GM12878 (cell line): Measurements from ENCODE around the gene TMEM41A. TPM values are rescaled to one million over a fixed set of nuclear protein-coding genes. Genes with fewer than 3 reads are reported as not detected.

Experiments
- ATAC-seq: fragments of 200-7000 bp; cut with Tn5 transposase; 3 replicates; pipeline ENCODE4 v1.9.1; 2020; ENCODE audit warnings: mild to moderate bottlenecking, moderate library complexity
- BruUV-seq: library from RNA; stranded (reverse); fragments of 400-500 nt; replicated peaks from 2 replicates; lab custom pipeline; 2021; lab: Mats Ljungman, UMichigan
- CTCF ChIA-PET: fragments of 300-600 bp; sonication (Branson Sonifier 250); formaldehyde crosslinking; extraction: SDS; loops from one replicate; lab custom pipeline; 2021; ENCODE audit warnings: inconsistent platforms; lab: Yijun Ruan, JAX
- POLR2A ChIA-PET: fragments of 350-600 bp; formaldehyde crosslinking; extraction: SDS; loops from one replicate; lab custom pipeline; 2021; ENCODE audit warnings: inconsistent platforms; lab: Charles Lee
- RAD21 ChIA-PET: fragments of 300-600 bp; sonication (Branson Sonifier 250); formaldehyde crosslinking; loops from one replicate; lab custom pipeline; 2023; ENCODE audit warnings: antibody characterized with exemption; ENCODE audit not compliant: unreplicated experiment; lab: Charles Lee
- SMC1A ChIA-PET: fragments of 300-600 bp; sonication (Branson Sonifier 250); formaldehyde crosslinking; loops from one replicate; lab custom pipeline; 2023; ENCODE audit not compliant: unreplicated experiment, uncharacterized antibody; lab: Charles Lee
- DNase-seq: peaks from one replicate; pipeline ENCODE4 v3.0.0-alpha.2; 2011; ENCODE audit warnings: low read depth, low spot score
- FAIRE-seq: peaks from 3 replicates; lab custom pipeline; 2011; peaks lifted over from hg19 to GRCh38; lab: Jason Lieb, UNC
- H2AFZ ChIP-seq: 2 replicates; pipeline ENCODE4 v1.6.0; 2011; ENCODE audit warnings: low read depth, low read length, control low read depth; ENCODE audit not compliant: control insufficient read depth
- H3K27ac ChIP-seq: 2 replicates; pipeline ENCODE4 v1.5.1; 2011; ENCODE audit warnings: control low read depth; ENCODE audit not compliant: control insufficient read depth, insufficient read depth
- H3K27me3 ChIP-seq, 2 experiments: replicated peaks in 1 of 2; 2 replicates each; pipeline versions ENCODE4 v1.6.0 to v1.6.1; 2011; ENCODE audit warnings: low read length in 1 of 2; ENCODE audit not compliant: control insufficient read depth in 2 of 2, insufficient read depth in 2 of 2
- H3K36me3 ChIP-seq, 2 experiments: 2 replicates each; pipeline ENCODE4 v1.5.1; 2011; ENCODE audit warnings: low read length in 1 of 2; ENCODE audit not compliant: control insufficient read depth in 2 of 2, insufficient read depth in 2 of 2
- H3K4me1 ChIP-seq: 2 replicates; pipeline ENCODE4 v1.6.1; 2011; ENCODE audit warnings: mild to moderate bottlenecking, low read length, moderate library complexity, mixed read lengths; ENCODE audit not compliant: control insufficient read depth, insufficient read depth
- H3K4me2 ChIP-seq: 2 replicates; pipeline ENCODE4 v1.6.0; 2011; ENCODE audit warnings: control low read depth; ENCODE audit not compliant: control insufficient read depth, insufficient read depth
- H3K4me3 ChIP-seq: fragments of 200-600 bp; sonication (generic); 2 replicates; pipeline ENCODE4 v1.5.1; 2016
- H3K79me2 ChIP-seq: 2 replicates; pipeline ENCODE4 v1.6.0; 2011; ENCODE audit warnings: low read length; ENCODE audit not compliant: control insufficient read depth, insufficient read depth
- H3K9ac ChIP-seq: 2 replicates; pipeline ENCODE4 v1.8.0; 2011; ENCODE audit warnings: low read length, control low read depth, mixed read lengths; ENCODE audit not compliant: control insufficient read depth, insufficient read depth
- H3K9me3 ChIP-seq: replicated peaks from 3 replicates; pipeline ENCODE4 v1.5.1; 2011; ENCODE audit warnings: mild to moderate bottlenecking, low read length; ENCODE audit not compliant: control insufficient read depth, insufficient read depth
- H4K20me1 ChIP-seq: 2 replicates; pipeline ENCODE4 v1.6.0; 2011; ENCODE audit not compliant: control insufficient read depth, insufficient read depth
- BMI1 ChIP-seq: fragments of 450-650 bp; IDR thresholded peaks from 2 replicates; pipeline ENCODE4 v1.6.1; 2016; ENCODE audit warnings: mild to moderate bottlenecking, moderate library complexity, borderline replicate concordance
- E4F1 ChIP-seq: fragments of 450-650 bp; IDR thresholded peaks from 2 replicates; pipeline ENCODE4 v1.6.1; 2018; ENCODE audit warnings: borderline replicate concordance, mild to moderate bottlenecking; ENCODE audit not compliant: partially characterized antibody
- SMARCA5 ChIP-seq: fragments of 450-650 bp; IDR thresholded peaks from 2 replicates; pipeline ENCODE4 v1.6.1; 2017; ENCODE audit warnings: mild to moderate bottlenecking
- SPI1 ChIP-seq: IDR thresholded peaks from 2 replicates; pipeline ENCODE4 v1.6.1; 2011; ENCODE audit warnings: low read depth, mild to moderate bottlenecking, low read length, moderate library complexity, borderline replicate concordance; ENCODE audit not compliant: insufficient read depth
- WGBS: methylation state at CpG from one replicate; pipeline ENCODE4 v1.1.6; 2016; ENCODE audit warnings: low lambda C conversion rate; ENCODE audit not compliant: insufficient replicate concordance, insufficient coverage; ENCODE audit errors: missing lambda C conversion rate; 5-methylcytosine and 5-hydroxymethylcytosine counted together
- in situ Hi-C: fragments of 300-500 bp; cut with MboI; formaldehyde crosslinking; loops from 9 replicates; pipeline ENCODE4 v1.14.3; 2018; ENCODE audit warnings: mixed read lengths
- intact Hi-C: fragments of 100-400 bp; cut with micrococcal nuclease; formaldehyde crosslinking; loops from one replicate; pipeline ENCODE4 v1.14.2; 2022; ENCODE audit not compliant: unreplicated experiment
- polyA plus RNA-seq, 11 experiments: library from polyadenylated mRNA; depleted of rRNA in 4 of 11; unstranded in 6 of 11; stranded (reverse) in 5 of 11; fragments of >200 nt; fragmentation: Nextera tagmentation in 4 of 11; fragmentation: Illumina TruSeq in 1 of 11; extraction: Ambion mirVana in 4 of 11; extraction: Trizol in 1 of 11; gene quantifications; 1 replicate in 1 of 11; 2 replicates in 10 of 11; pipeline versions ENCODE4 v1.2.1 to v1.2.3, GENCODE V29; 2011 to 2016; ENCODE audit warnings: inconsistent platforms in 2 of 11, missing spikeins in 2 of 11, low read depth in 1 of 11
- total RNA-seq, 4 experiments: library from RNA; depleted of rRNA in 3 of 4; stranded (reverse); fragments of >200 nt in 3 of 4; fragmentation: Illumina TruSeq in 1 of 4; extraction: Trizol in 1 of 4; gene quantifications; 2 replicates each; pipeline versions ENCODE4 v1.2.1 to v1.2.3, GENCODE V29; 2013 to 2021

TMEM41A gene
- total and polyA plus RNA-seq, 10 of the 15 experiments (the other 5 are each of a cell fraction or from before 2014, with no cell fraction given): 13.9 to 33.2 (median 21.8) TPM

- H3K4me1 ChIP-seq: peaks cover 10% of the 10 kb centered on the region
- TF ChIP-seq SMARCA5 (no peak), SPI1 (no peak)
- no peak overlapping the region for H3K4me2 ChIP-seq
- no TSS peak for BruUV-seq
- no peak overlapping the region for H3K4me3 ChIP-seq
- DNase-seq (no peak), ATAC-seq (no peak), FAIRE-seq (no peak)
- no peak overlapping the region for H3K27ac ChIP-seq
- no peaks in the 10 kb centered on the region for H3K79me2 ChIP-seq
- H3K9me3 ChIP-seq: no peaks in the 10 kb centered on the region
- H4K20me1 ChIP-seq: no peaks in the 10 kb centered on the region
- ChIA-PET POLR2A (no interaction called here), CTCF (interaction anchor here (1.7 kb wide), 1 partner anchor 70 kb away, joined by 7 read pairs; no protein-coding TSS in a partner anchor), SMC1A (interaction anchor here (1.7 kb wide), 1 partner anchor 55 kb away, joined by 9 read pairs; no protein-coding TSS in a partner anchor), RAD21 (no interaction called here)
- peaks cover 0 to 3% of the 10 kb centered on the region in 2 experiments; a peak in 2 of 4 replicates for H3K36me3 ChIP-seq
- WGBS: 48% methylated on average over 3 of the region's 3 CpGs
- H3K9ac ChIP-seq: no peak overlapping the region
- in situ Hi-C loops (no loop called here), intact Hi-C loops (no loop called here)
- no peaks in the 10 kb centered on the region for H3K27me3 ChIP-seq
- no peak overlapping the region for H2AFZ ChIP-seq
Observed at GRCh38 chr3:185504636-185505035, 5.8 kb upstream of the TMEM41A start.

- POLR2A ChIA-PET: no interaction called here
- H3K36me3 ChIP-seq: peaks cover 0 to 3% of the 10 kb centered on the region in 2 experiments; a peak in 2 of 4 replicates
- TF ChIP-seq BMI1: no peak
- no peak for TF ChIP-seq E4F1
- FAIRE-seq (no peak), ATAC-seq (no peak), DNase-seq (no peak)
- H4K20me1 ChIP-seq: no peaks in the 10 kb centered on the region
- H3K27me3 ChIP-seq: no peaks in the 10 kb centered on the region
- H3K27ac ChIP-seq: no peak overlapping the region; the same call in 1 of the 2 replicates
- H3K4me2 ChIP-seq: no peak overlapping the region
- no TSS peak for BruUV-seq
- H3K4me1 ChIP-seq: peaks cover 12% of the 10 kb centered on the region
- H3K9ac ChIP-seq: no peak overlapping the region
- 4% methylated on average over 1 of the region's 1 CpG for WGBS
- CTCF ChIA-PET: interaction anchor here (1.7 kb wide), 1 partner anchor 71 kb away, joined by 7 read pairs; no protein-coding TSS in a partner anchor
- peaks cover 3% of the 10 kb centered on the region for H3K79me2 ChIP-seq
- in situ Hi-C loops: no loop called here
- SMC1A ChIA-PET: interaction anchor here (1.7 kb wide), 1 partner anchor 56 kb away, joined by 9 read pairs; no protein-coding TSS in a partner anchor
- intact Hi-C loops: no loop called here
- RAD21 ChIA-PET: no interaction called here
- H3K4me3 ChIP-seq: no peak overlapping the region
- H3K9me3 ChIP-seq: no peaks in the 10 kb centered on the region
- H2AFZ ChIP-seq: no peak overlapping the region
Observed at GRCh38 chr3:185503521-185503920, 4.7 kb upstream of the TMEM41A start.
